ENCODE results near the gene DENND1B.

The DENND1B gene

GRCh38 chr1:197465528-197466327 lies 309.6 kb downstream of the DENND1B start:
- no peak for DNase-seq (ENCODE audit: extremely low read depth, low read depth)
- TF ChIP-seq, protein P1, sequence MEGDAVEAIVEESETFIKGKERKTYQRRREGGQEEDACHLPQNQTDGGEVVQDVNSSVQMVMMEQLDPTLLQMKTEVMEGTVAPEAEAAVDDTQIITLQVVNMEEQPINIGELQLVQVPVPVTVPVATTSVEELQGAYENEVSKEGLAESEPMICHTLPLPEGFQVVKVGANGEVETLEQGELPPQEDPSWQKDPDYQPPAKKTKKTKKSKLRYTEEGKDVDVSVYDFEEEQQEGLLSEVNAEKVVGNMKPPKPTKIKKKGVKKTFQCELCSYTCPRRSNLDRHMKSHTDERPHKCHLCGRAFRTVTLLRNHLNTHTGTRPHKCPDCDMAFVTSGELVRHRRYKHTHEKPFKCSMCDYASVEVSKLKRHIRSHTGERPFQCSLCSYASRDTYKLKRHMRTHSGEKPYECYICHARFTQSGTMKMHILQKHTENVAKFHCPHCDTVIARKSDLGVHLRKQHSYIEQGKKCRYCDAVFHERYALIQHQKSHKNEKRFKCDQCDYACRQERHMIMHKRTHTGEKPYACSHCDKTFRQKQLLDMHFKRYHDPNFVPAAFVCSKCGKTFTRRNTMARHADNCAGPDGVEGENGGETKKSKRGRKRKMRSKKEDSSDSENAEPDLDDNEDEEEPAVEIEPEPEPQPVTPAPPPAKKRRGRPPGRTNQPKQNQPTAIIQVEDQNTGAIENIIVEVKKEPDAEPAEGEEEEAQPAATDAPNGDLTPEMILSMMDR (IDR thresholded peaks at IDR 0.05; ENCODE audit: low read depth, low read length): no peak

GRCh38 chr1:197464044-197464443 lies 311.2 kb downstream of the DENND1B start:
- TF ChIP-seq, protein P1 (IDR thresholded peaks at IDR 0.05; ENCODE audit: low read depth, low read length): no peak
- no peak for DNase-seq (ENCODE audit: extremely low read depth, low read depth)

GRCh38 chr1:197463142-197463541 lies 312.1 kb downstream of the DENND1B start:
- DNase-seq (ENCODE audit: extremely low read depth, low read depth): no peak
- TF ChIP-seq, protein P1 (IDR thresholded peaks at IDR 0.05; ENCODE audit: low read depth, low read length): no peak

DNA sequence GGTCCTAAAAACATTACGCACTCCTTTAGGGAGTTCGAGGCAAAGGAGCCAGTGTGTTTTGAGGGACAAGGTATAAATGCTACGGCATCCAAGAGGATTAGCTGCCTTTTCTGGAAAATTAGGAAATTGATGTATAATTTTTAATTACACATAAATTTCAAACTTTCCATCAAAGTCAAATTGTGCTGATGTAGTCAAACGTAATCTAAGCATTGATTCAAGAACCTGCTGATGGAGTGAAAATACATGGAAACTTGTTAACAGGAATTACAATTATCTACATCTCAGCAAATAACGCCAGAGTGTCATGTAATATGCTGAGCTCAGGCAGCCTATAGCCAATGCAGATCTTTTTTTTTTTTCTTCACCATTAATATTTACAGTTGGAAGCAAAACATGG lies 312.7 kb downstream of the DENND1B start:
- DNase-seq (ENCODE audit: extremely low read depth, low read depth): no peak
- TF ChIP-seq, protein P1 (IDR thresholded peaks at IDR 0.05; ENCODE audit: low read depth, low read length): no peak

Measured in AG09319 (cell line).